ENCODE results near the gene SCARF2.

DNA sequence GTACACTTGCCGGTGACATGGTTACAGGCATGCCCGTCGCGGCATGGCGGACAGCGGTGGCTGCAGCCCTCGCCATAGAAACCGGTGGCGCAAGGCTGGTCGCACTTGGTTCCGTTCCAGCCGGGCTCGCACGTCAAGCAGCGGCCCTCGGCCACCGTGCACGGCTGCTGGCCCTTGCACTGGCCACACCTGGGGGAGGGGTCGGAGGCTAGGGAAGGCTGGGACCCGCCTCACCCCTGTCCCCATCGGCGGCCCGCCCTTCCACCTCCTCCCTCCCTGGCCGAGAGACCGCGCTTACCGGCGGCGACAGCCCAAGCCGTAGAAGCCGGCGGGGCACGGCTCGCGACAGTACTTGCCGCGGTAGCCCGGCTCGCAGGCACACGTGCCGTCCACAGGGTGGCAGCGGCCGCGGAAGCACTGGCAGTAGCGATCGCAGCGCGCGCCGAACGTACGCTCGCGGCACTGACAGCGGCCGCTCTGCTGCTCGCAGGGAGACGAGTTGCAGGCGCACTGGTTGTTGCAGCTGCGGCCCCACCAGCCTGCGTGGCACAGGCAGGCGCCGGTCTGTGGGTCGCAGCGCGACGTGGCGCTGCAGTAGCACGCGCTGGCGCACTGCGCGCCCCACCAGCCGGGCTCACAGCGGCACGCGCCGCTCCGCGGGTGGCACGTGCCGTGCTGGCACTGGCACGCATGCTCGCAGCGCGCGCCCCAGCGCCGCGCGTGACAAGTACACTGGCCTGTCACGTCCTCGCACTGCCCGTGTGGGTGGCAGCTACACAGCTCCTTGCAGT lies 6.7 kb downstream of the SCARF2 start:
- TF ChIP-seq EZH2phosphoT487 (IDR thresholded peaks at IDR 0.05; ENCODE audit: low read depth) (no peak), CTCF (IDR thresholded peaks at IDR 0.05; ENCODE audit: low read depth, low read length) (no peak)

Measured in OCI-LY3 (cell line).